Ishikawa (cell line): ENCODE measurements around the gene COL10A1.

Source experiments
- CEBPB ChIP-seq: IDR thresholded peaks from 2 replicates; pipeline ENCODE4 v1.6.1; 2012
- CREB1 ChIP-seq: IDR thresholded peaks from 2 replicates; pipeline ENCODE4 v1.6.1; 2012; ENCODE audit warnings: low read depth
- EGR1 ChIP-seq: IDR thresholded peaks from 2 replicates; pipeline ENCODE4 v1.6.1; 2012
- EP300 ChIP-seq: IDR thresholded peaks from 2 replicates; pipeline ENCODE4 v1.6.1; 2012; ENCODE audit warnings: borderline replicate concordance
- FOXM1 ChIP-seq: IDR thresholded peaks from 2 replicates; pipeline ENCODE4 v1.6.1; 2012; ENCODE audit warnings: low read depth, borderline replicate concordance
- MAX ChIP-seq: IDR thresholded peaks from 2 replicates; pipeline ENCODE4 v1.6.1; 2012
- NFIC ChIP-seq: IDR thresholded peaks from 2 replicates; pipeline ENCODE4 v1.6.1; 2012
- RAD21 ChIP-seq: IDR thresholded peaks from 2 replicates; pipeline ENCODE4 v1.6.1; 2012; ENCODE audit warnings: low read depth
- REST ChIP-seq: IDR thresholded peaks from 2 replicates; pipeline ENCODE4 v1.6.1; 2012; ENCODE audit warnings: low read depth, mild to moderate bottlenecking
- TAF1 ChIP-seq: IDR thresholded peaks from 2 replicates; pipeline ENCODE4 v1.6.1; 2012; ENCODE audit warnings: low read depth, mild to moderate bottlenecking
- TCF12 ChIP-seq: IDR thresholded peaks from 2 replicates; pipeline ENCODE4 v1.6.1; 2012; ENCODE audit warnings: low read depth
- TEAD4 ChIP-seq: IDR thresholded peaks from 2 replicates; pipeline ENCODE4 v1.6.1; 2012
- USF1 ChIP-seq: IDR thresholded peaks from 2 replicates; pipeline ENCODE4 v1.6.1; 2012
- YY1 ChIP-seq: IDR thresholded peaks from 2 replicates; pipeline ENCODE4 v1.6.1; 2012; ENCODE audit warnings: low read depth
- ZBTB7A ChIP-seq: IDR thresholded peaks from 2 replicates; pipeline ENCODE4 v1.6.1; 2012; ENCODE audit warnings: low read depth

Gene COL10A1

GRCh38 chr6:116070616-116071389 is 55.1 kb downstream of the COL10A1 start:
- TF ChIP-seq CEBPB, result no peak
- TF ChIP-seq ZBTB7A, result no peak
- TF ChIP-seq MAX, result no peak
- no peak for TF ChIP-seq CREB1
- no peak for TF ChIP-seq TAF1
- no peak for TF ChIP-seq NFIC
- no peak for TF ChIP-seq EGR1
- no peak for TF ChIP-seq YY1
- TF ChIP-seq USF1, result no peak
- TF ChIP-seq TCF12, result no peak
- no peak for TF ChIP-seq REST
- no peak for TF ChIP-seq RAD21
- TF ChIP-seq EP300, result no peak
- no peak for TF ChIP-seq FOXM1
- TF ChIP-seq TEAD4, result no peak

GRCh38 chr6:116070101-116070500 is 55.8 kb downstream of the COL10A1 start:
- TF ChIP-seq EGR1 (no peak), MAX (no peak), RAD21 (no peak), CEBPB (no peak), YY1 (no peak), TCF12 (no peak), ZBTB7A (no peak), TEAD4 (no peak), USF1 (no peak), CREB1 (no peak), FOXM1 (no peak), NFIC (no peak), TAF1 (no peak), EP300 (no peak), REST (no peak)
